NCI-H1105 treated with DMSO at 0.1 percent for 48 hours (cell line): Measurements from ENCODE around the gene C10orf95.

Experiments
- DNase-seq: peaks from one replicate; lab custom pipeline; 2025; lab: John Stamatoyannopoulos, UW

Gene C10orf95

GRCh38 chr10:102416283-102416682, 35.1 kb downstream of the C10orf95 start:
- DNase-seq = no peak

- no peak for DNase-seq
These were observed 36.6 kb downstream of the C10orf95 start for GRCh38 chr10:102414749-102415148.

GRCh38 chr10:102413806-102414561, 37.4 kb downstream of the C10orf95 start:
- DNase-seq = no peak

DNA sequence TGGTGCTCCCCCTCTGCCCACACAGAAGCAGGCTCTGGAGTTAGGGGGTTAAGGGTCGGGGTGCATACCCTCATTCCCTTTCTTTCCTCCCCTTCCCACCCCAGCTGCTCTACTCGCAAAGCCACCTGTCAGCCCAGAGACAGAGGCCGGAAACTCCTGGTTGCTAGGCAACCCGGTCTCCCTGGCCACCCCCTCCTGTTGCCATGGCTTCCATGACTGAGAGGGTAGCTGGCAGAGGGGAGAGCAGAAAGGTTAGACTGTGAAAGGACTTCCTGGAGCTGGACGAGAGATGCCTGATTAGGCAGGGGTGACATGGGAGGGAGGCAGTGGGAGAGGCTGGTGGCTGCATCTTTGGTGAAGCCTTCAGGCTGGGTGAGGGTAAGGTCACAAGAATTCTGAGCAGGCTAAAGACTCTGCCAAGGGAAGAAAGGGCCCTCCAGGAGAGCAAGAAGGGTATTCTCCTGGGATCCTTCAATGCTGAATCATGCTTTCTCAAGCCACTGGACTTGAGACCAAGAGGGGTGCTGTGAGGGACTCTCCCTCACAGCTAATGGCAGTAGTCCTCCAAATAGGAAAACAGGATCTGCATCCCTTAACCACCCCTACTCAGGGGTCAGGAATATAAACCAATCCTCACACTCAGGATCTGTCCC, 38.2 kb downstream of the C10orf95 start:
- DNase-seq = peak; percentile 74

GRCh38 chr10:102412293-102412692, 39.0 kb downstream of the C10orf95 start:
- no peak for DNase-seq

- no peak for DNase-seq
These were observed 39.7 kb downstream of the C10orf95 start for GRCh38 chr10:102411341-102412255.

DNA sequence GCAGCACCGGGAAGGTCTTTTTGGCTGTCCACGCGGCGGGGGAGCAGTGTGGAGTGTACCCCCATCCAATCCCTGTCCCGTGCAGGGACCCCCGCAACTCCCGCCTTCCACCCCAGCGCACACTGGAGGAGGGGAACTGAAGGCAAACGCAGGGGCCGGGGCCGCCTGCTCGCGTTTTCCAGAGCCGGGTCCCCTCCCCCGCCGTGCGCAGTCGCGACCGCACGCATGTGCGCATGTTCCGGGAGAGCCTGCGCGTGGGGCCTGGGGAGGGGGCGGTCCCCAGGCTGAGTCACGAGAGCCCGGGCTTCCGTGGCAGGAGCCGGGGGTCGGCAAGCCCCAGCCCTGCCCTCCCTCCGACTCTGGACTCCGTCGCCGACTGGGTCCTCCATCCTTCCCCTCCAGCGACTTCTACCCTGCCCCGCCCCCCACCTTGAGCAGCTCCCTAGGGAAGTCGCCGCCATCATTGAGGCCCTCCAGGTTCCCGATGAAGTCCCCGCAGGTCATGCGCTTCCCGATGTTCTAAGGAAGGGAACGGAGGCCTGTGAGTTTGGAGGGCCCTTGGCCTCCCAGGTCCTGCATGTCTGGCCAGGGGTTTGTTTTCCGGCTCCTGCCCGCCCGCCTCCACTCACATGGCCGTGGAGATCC, 40.8 kb downstream of the C10orf95 start:
- DNase-seq = no peak

DNA sequence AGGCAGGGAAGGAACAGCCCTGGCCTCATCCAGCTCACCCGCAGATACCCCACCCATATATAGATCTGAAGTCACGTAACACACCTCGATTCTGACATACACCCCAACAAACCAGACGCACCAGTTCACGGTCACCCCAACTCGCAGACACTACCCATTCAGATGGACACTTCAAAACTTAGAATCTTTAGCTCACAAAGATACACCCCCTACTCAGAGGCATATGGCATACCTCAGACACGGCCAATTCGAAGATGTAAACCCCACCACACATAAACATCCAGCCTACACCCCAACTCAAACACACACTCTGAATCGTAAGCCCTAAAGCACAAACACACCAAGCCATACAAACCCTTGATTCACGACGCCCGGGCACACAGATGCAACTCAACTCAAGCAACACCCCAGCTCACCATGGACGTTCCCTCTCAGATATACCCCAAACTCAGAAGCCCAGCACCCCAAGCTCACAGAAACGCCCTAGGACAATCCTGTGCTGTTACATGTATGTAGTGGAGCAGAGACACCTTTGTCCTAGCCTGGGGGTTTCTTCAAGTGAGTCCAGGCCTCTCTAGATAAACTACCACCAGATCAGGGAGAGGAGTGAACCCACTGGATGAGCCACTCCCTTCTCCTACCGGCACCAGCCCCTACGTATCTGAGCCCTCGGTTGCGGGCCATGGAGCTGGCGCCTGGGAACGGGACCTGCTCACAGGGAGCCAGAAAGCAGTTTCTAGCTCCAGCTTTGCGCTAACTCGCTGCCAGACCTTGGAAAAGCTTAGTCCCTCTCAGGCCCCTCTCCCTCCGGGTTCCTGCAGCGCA, 41.5 kb downstream of the C10orf95 start:
- no peak for DNase-seq

DNA sequence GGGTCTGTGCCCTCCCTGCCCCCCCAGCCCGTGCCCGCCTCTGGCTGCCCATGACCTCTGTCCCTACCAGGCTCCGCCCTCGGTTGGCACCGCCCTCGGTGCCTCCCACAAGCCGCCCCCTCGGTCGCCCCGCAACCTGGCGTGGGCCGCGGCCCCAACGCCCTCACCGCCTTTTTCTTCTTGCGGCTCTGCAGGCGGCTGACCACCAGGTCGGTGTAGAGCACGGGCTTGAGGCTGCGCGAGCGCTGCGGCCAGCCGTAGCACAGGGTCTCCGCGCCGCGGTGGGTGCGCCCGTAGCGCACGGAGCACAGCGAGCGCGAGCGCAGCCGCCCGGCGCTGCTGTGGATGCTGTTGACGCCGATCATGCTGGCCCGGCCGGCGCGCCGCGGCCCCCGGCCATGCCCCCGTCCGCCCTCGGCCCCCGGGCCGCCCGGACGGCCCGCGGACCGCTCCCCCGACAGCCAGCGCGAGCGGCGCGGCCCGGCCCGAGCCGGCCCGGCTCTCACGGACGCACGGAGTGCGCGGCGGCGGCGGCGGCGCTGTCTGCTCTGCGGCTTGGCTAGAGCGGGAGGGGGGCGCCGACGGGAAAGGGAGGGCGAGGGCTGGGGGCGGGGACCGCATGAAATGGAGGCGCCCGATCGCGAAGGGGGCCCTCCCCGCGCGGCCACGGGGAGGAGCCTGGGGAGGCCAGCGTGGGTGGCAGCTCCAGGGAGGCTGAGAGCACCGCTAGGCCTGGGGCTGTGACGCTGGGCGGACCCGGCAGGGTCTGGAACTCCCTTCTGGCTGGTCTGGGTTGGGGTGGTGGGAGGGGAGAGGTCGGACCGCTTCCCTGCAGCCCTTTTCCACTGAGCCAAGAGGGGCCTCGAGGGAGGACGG, 42.4 kb downstream of the C10orf95 start:
- DNase-seq = no peak

DNA sequence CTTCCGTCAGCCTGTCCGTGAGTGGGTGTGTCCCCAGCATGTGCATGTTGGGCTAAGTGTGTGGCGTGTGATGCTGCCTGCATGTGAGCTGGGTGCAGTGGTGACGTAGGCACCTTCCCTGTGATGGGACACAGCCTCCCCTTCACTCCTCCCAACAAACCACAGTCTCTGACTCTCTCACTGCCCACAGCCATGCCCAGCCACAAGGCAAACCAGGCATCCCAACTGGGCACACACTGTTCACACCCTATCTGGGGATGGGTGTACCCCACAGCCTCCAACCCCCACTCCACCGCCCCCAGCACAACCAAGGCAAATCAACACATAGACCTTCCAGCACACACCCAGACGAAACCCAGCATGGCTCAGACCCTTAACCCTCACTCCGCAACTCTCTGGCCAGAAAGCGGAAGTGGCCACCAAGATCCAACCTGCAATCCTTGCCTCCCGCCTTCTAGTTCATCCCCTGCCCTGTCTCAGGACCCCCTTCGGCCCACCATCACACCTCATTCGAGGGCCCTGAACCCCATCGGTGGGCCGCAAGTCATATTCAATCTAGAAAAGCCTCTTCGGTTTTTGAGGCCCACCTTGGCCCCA, 43.1 kb downstream of the C10orf95 start:
- DNase-seq = no peak

GRCh38 chr10:102407425-102408130, 43.8 kb downstream of the C10orf95 start:
- no peak for DNase-seq

GRCh38 chr10:102406815-102407214, 44.5 kb downstream of the C10orf95 start:
- DNase-seq = no peak

- no peak for DNase-seq
These were observed 45.7 kb downstream of the C10orf95 start for GRCh38 chr10:102405632-102406031.

DNA sequence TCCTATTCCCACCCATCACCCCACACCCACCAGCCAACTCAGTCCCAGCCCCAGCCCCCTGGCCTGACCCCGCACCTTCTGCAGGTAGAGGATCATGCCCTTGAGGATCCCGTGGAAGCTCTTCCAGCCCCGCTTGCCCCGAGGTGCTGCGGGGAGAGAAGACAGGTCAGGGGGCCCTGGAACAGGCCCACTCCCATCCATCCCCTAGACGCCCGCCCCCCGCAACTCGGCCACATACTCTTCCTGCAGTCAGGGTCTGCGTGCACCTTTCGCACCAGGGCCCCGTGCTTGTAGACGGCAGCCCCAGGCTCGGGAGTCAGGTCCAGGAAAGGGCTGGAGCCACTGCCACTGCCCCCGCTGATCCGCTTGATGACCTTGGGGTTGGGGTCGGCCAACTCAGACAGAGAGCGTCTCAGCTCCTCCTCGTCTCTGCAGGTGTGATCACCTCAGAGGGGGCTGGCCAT, 46.2 kb downstream of the C10orf95 start:
- DNase-seq = no peak

DNA sequence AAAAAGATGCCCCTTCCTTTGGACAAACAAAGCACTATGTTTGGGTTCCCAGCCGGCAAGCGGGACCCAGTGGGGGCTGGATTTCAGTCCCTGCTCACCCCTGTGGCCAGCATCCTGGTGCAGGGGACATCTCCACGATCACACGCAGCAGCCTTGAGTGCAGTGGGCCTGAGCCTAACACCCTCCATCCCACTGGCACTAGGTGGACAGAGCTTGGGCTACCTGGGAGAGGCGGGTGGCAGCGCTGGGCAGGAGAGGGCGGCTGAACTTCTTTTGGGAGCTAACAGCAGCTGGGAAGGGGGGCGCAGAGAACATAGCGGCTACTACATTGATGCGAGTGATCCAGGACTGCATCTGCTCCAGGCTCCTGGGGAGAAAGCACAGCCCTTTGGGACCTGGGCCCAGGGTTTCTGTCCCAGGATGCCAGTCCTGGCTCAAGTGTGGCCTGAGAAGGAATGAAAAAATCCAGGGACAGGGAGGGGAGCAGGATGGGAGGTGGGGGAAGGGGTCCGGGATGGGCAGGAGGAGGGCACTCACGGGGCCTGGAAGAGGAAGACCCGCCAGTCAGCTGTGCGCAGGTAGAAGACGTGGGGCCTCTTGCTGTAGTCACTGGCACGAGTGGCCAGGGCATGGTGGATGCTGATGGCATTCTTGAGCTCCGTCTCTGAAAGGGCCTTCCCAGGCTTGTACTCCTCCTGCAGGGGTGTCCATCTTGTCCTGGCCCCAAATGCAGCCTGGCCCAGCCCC, 46.8 kb downstream of the C10orf95 start:
- DNase-seq = no peak

GRCh38 chr10:102403115-102403514, 48.2 kb downstream of the C10orf95 start:
- DNase-seq = no peak

DNA sequence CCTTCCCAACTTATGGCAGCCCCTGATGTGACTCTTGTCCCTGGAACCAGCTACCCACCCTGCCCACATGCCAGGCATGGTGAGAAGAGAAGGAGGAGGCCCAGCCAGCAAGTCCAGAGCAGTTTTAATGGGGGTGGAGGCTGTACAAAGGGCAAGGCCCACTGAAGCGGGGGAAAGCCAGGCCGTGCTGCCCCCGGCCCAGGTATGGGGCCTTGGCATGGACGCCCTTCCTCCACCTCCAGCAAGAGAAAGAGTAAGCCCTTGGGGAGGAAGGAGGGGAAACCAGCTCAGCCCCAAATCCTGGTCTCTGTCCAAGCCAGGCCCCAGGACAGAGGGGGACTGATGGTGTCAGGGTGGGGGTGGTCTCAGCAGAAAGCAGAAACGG, 48.8 kb downstream of the C10orf95 start:
- DNase-seq = no peak
